Keratinocyte (primary cell): ENCODE data around the gene ZBTB44. TPM values are rescaled to one million over a fixed set of nuclear protein-coding genes. Genes with fewer than 3 reads are reported as not detected.

Experiments used
- DNase-seq: peaks from one replicate; pipeline ENCODE4 v3.0.0-alpha.2; 2011; ENCODE audit warnings: low read depth, missing footprints, low spot score
- FAIRE-seq: peaks from 2 replicates; lab custom pipeline; 2011; peaks lifted over from hg19 to GRCh38; lab: Jason Lieb, UNC
- H2AFZ ChIP-seq: 2 replicates; pipeline ENCODE4 v1.6.0; 2012; ENCODE audit warnings: low read length, control low read depth, inconsistent platforms; ENCODE audit not compliant: control insufficient read depth
- H3K27ac ChIP-seq: 2 replicates; pipeline ENCODE4 v1.5.1; 2011; ENCODE audit warnings: low read length; ENCODE audit not compliant: control insufficient read depth, insufficient read depth
- H3K27me3 ChIP-seq: 3 replicates; pipeline ENCODE4 v1.6.0; 2011; ENCODE audit warnings: low read length; ENCODE audit not compliant: control insufficient read depth, insufficient read depth; ENCODE audit errors: extremely low read depth
- H3K36me3 ChIP-seq, 2 experiments: 2 replicates in 1 of 2; 3 replicates in 1 of 2; pipeline ENCODE4 v1.5.1; 2011; ENCODE audit warnings: low read length in 2 of 2, mild to moderate bottlenecking in 1 of 2; ENCODE audit not compliant: control insufficient read depth in 2 of 2, insufficient read depth in 2 of 2; ENCODE audit errors: extremely low read depth in 1 of 2
- H3K4me1 ChIP-seq: 3 replicates; pipeline ENCODE4 v1.5.1; 2011; ENCODE audit warnings: low read length; ENCODE audit not compliant: control insufficient read depth, insufficient read depth; ENCODE audit errors: extremely low read depth
- H3K4me2 ChIP-seq: 3 replicates; pipeline ENCODE4 v1.6.0; 2011; ENCODE audit warnings: low read depth, low read length; ENCODE audit not compliant: control insufficient read depth, insufficient read depth; ENCODE audit errors: extremely low read depth
- H3K4me3 ChIP-seq, 3 experiments: fragments of 200-600 bp in 1 of 3; sonication (generic) in 1 of 3; 2 replicates in 2 of 3; 3 replicates in 1 of 3; pipeline ENCODE4 v1.5.1; 2011 to 2016; ENCODE audit warnings: low read length in 3 of 3, mild to moderate bottlenecking in 3 of 3, control low read depth in 2 of 3, inconsistent platforms in 1 of 3, low read depth in 1 of 3, mixed read lengths in 1 of 3, mixed run types in 1 of 3, moderate library complexity in 1 of 3; ENCODE audit not compliant: control insufficient read depth in 2 of 3, insufficient read depth in 2 of 3; ENCODE audit errors: extremely low read depth in 1 of 3
- H3K79me2 ChIP-seq: 2 replicates; pipeline ENCODE4 v1.6.0; 2012; ENCODE audit warnings: low read length; ENCODE audit not compliant: control insufficient read depth, insufficient read depth
- H3K9ac ChIP-seq: 3 replicates; pipeline ENCODE4 v1.6.0; 2011; ENCODE audit warnings: low read length; ENCODE audit not compliant: control insufficient read depth, insufficient read depth; ENCODE audit errors: extremely low read depth
- H3K9me1 ChIP-seq: 3 replicates; pipeline ENCODE4 v1.6.0; 2011; ENCODE audit warnings: low read length; ENCODE audit not compliant: control insufficient read depth, insufficient read depth; ENCODE audit errors: extremely low read depth
- H3K9me3 ChIP-seq: 2 replicates; pipeline ENCODE4 v1.5.1; 2012; ENCODE audit warnings: low read depth, low read length; ENCODE audit not compliant: control insufficient read depth
- H4K20me1 ChIP-seq: 3 replicates; pipeline ENCODE4 v1.6.0; 2011; ENCODE audit warnings: low read length; ENCODE audit not compliant: control insufficient read depth, insufficient read depth; ENCODE audit errors: extremely low read depth
- EZH2 ChIP-seq: IDR thresholded peaks from one replicate; pipeline ENCODE4 v1.6.1; 2012; ENCODE audit warnings: inconsistent platforms, mild to moderate bottlenecking, low read length, moderate library complexity
- dilution Hi-C: fragments of 300-500 bp; cut with MboI; formaldehyde crosslinking; loops from one replicate; pipeline ENCODE4 v1.7.0; 2020; ENCODE audit warnings: low sequenced_read_pairs; ENCODE audit not compliant: extremely low pct_ligation_motif_present
- polyA plus RNA-seq, 5 experiments: library from polyadenylated mRNA; depleted of rRNA in 3 of 5; stranded (reverse) in 3 of 5; stranded (forward) in 1 of 5; unstranded in 1 of 5; fragments of >200 nt; gene quantifications; 1 replicate in 1 of 5; 2 replicates in 3 of 5; 3 replicates in 1 of 5; pipeline versions ENCODE4 v1.2.1 to v1.2.3, GENCODE V29; 2011 to 2012; ENCODE audit warnings: missing spikeins in 2 of 5, low read depth in 1 of 5, low replicate concordance in 1 of 5
- TF ChIP-seq, protein P1 (sequence below), 3 experiments: IDR thresholded peaks in 1 of 3; conservative IDR thresholded peaks in 1 of 3; optimal IDR thresholded peaks in 1 of 3; 2 replicates in 2 of 3; 3 replicates in 1 of 3; pipeline versions ENCODE3 to v1.5.1; 2011; ENCODE audit warnings: low read length in 3 of 3, mild to moderate bottlenecking in 3 of 3, moderate library complexity in 2 of 3, control low read depth in 1 of 3, inconsistent platforms in 1 of 3; ENCODE audit not compliant: insufficient read depth in 2 of 3; ENCODE audit errors: extremely low read depth in 1 of 3

The ZBTB44 gene
- polyA plus RNA-seq, 1 donor (not counting 4 experiments of a cell fraction or from before 2014, with no cell fraction given): 16.8 TPM

- FAIRE-seq (peak; percentile 72), DNase-seq (no peak)
- H4K20me1 ChIP-seq: peaks cover 16% of the 10 kb centered on the region
- H3K36me3 ChIP-seq: peaks cover 0 to 1% of the 10 kb centered on the region in 2 experiments
- H3K4me1 ChIP-seq: peaks cover 51% of the 10 kb centered on the region
- H3K4me3 ChIP-seq: no peak overlapping the region
- peaks cover 54% of the 10 kb centered on the region for H3K79me2 ChIP-seq
- H3K9me3 ChIP-seq: no peaks in the 10 kb centered on the region
- no peaks in the 10 kb centered on the region for H3K27me3 ChIP-seq
- peak overlapping the region; percentile 49 for H3K9ac ChIP-seq
- H3K9me1 ChIP-seq: peaks cover 14% of the 10 kb centered on the region
- peak overlapping the region; percentile 78 for H3K27ac ChIP-seq
- TF ChIP-seq, protein P1, sequence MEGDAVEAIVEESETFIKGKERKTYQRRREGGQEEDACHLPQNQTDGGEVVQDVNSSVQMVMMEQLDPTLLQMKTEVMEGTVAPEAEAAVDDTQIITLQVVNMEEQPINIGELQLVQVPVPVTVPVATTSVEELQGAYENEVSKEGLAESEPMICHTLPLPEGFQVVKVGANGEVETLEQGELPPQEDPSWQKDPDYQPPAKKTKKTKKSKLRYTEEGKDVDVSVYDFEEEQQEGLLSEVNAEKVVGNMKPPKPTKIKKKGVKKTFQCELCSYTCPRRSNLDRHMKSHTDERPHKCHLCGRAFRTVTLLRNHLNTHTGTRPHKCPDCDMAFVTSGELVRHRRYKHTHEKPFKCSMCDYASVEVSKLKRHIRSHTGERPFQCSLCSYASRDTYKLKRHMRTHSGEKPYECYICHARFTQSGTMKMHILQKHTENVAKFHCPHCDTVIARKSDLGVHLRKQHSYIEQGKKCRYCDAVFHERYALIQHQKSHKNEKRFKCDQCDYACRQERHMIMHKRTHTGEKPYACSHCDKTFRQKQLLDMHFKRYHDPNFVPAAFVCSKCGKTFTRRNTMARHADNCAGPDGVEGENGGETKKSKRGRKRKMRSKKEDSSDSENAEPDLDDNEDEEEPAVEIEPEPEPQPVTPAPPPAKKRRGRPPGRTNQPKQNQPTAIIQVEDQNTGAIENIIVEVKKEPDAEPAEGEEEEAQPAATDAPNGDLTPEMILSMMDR (optimal IDR thresholded peaks at IDR 0.05 in 1 of 3, IDR thresholded peaks at IDR 0.05 in 1 of 3, conservative IDR thresholded peaks at IDR 0.05 in 1 of 3; ENCODE audit: extremely low read depth in 1 of 3, insufficient read depth in 2 of 3, low read length in 3 of 3): no peak
- TF ChIP-seq EZH2: no peak
- dilution Hi-C loops: no loop called here
- peak overlapping the region; percentile 45 for H3K4me2 ChIP-seq
- H2AFZ ChIP-seq: no peak overlapping the region
Observed at GRCh38 chr11:130180491-130180890, 134.2 kb downstream of the ZBTB44 start.

DNA sequence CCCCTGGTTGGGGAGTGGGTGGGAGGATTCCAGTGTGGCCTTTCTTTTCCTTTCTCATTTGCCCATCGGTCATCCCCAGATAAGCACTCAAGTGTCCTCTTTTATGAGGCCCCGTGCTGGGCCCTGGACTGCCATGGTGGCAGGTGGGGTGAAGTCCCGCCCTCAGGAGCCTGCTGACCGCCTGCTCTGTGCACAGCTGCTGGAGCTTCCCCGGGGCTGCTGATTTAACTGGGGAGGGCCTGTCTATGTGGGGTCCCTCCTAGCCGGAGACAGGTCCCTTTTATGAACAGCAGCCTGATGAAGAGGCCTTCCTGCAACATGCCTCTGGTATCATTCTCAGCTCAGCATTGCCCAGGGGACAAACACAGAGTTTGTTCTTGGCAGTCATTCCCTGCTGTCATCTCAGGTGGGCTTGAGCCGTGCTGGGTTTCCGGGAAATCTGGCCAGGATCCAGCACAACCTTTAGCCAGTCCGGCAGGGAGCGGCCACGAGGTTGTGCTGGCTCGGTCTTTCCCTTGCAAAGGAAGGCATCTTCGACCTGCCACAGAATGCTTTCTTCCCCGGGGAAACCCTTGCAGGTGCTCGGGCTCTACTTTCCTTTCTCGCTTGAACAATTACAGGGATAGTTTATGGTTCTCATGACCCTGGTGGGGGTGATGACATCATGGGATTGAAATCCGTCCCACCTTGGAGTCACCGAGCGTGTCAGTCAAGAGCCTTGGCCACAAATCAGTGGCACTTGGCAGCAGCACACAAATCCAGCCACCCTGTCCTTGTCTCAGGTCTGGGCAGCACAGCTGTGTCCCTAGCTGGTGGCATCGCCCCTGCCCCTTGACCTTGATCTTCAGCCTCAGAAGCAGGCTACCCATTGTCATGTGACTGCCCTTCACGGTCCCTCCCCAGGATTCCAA lies 135.1 kb downstream of the ZBTB44 start:
- peaks cover 51% of the 10 kb centered on the region for H3K4me1 ChIP-seq

More for the DNA sequence above, 135.1 kb downstream of the ZBTB44 start:
- peaks cover 0 to 1% of the 10 kb centered on the region in 2 experiments for H3K36me3 ChIP-seq
- TF ChIP-seq, protein P1 (optimal IDR thresholded peaks at IDR 0.05 in 1 of 3, IDR thresholded peaks at IDR 0.05 in 1 of 3, conservative IDR thresholded peaks at IDR 0.05 in 1 of 3; ENCODE audit: extremely low read depth in 1 of 3, insufficient read depth in 2 of 3, low read length in 3 of 3): no peak
- TF ChIP-seq EZH2: no peak
- peak overlapping the region; percentile 78 for H3K27ac ChIP-seq
- no peak for FAIRE-seq
- peak overlapping the region; percentile 2 for H3K4me2 ChIP-seq
- peaks cover 14% of the 10 kb centered on the region for H3K9me1 ChIP-seq
- H3K27me3 ChIP-seq: no peaks in the 10 kb centered on the region
- dilution Hi-C loops: no loop called here
- no peaks in the 10 kb centered on the region for H3K9me3 ChIP-seq
- no peak overlapping the region for H3K4me3 ChIP-seq
- no peak overlapping the region for H2AFZ ChIP-seq
- H4K20me1 ChIP-seq: peaks cover 16% of the 10 kb centered on the region
- peak overlapping the region; percentile 66 for H3K9ac ChIP-seq
- DNase-seq: no peak
- H3K79me2 ChIP-seq: peaks cover 56% of the 10 kb centered on the region
